ENCODE data around the gene MCOLN3.

DNA sequence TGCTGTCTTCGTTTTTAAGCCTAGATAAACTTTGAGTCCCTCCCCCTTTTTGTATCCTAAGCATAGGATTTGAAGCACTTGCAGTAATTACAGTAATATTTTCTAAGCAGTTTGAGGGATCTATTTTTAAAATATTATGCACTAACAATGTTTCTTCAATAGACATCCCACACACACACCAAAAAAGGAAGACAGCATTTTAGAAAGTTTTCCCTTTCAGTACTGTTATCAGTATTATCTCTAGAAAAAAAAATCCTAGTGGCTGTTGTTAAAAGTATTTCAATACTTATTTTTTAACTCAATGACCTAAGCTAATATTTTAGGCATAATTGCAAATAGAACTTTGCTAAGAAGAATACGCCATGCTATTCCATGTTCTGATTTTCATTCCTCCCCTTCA, 15.1 kb downstream of the MCOLN3 start:
- TF ChIP-seq, protein P1, sequence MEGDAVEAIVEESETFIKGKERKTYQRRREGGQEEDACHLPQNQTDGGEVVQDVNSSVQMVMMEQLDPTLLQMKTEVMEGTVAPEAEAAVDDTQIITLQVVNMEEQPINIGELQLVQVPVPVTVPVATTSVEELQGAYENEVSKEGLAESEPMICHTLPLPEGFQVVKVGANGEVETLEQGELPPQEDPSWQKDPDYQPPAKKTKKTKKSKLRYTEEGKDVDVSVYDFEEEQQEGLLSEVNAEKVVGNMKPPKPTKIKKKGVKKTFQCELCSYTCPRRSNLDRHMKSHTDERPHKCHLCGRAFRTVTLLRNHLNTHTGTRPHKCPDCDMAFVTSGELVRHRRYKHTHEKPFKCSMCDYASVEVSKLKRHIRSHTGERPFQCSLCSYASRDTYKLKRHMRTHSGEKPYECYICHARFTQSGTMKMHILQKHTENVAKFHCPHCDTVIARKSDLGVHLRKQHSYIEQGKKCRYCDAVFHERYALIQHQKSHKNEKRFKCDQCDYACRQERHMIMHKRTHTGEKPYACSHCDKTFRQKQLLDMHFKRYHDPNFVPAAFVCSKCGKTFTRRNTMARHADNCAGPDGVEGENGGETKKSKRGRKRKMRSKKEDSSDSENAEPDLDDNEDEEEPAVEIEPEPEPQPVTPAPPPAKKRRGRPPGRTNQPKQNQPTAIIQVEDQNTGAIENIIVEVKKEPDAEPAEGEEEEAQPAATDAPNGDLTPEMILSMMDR (IDR thresholded peaks at IDR 0.05; ENCODE audit: insufficient read depth, low read depth, low read length): no peak
- TF ChIP-seq EZH2 (IDR thresholded peaks at IDR 0.05; ENCODE audit: insufficient read depth, low read length): no peak

All from astrocyte (in vitro differentiated cells and primary cell).